Chondrocyte (in vitro differentiated cells): ENCODE measurements around the gene GLT1D1. TPM values are rescaled to one million over a fixed set of nuclear protein-coding genes. Genes with fewer than 3 reads are reported as not detected.
"Not testable (repeated sequence)": the region's sequence is repeated elsewhere in the genome, so short reads cannot be mapped to it uniquely, and the experiment has no call there.

ENCODE experiments used
- DNase-seq: peaks from one replicate; pipeline ENCODE4 v3.0.0; 2021; ENCODE audit warnings: mixed read lengths, low spot score
- H3K27ac Mint-ChIP-seq: one replicate; pipeline ENCODE4 v1.8.0; 2021; ENCODE audit warnings: mild to moderate bottlenecking, moderate library complexity, mixed read lengths; ENCODE audit not compliant: unreplicated experiment
- H3K27me3 Mint-ChIP-seq: 2 replicates; pipeline ENCODE4 v1.8.0; 2021; ENCODE audit warnings: low read depth, mixed read lengths
- H3K36me3 Mint-ChIP-seq: 2 replicates; pipeline ENCODE4 v1.8.0; 2021; ENCODE audit warnings: low read depth, mixed read lengths
- H3K4me1 Mint-ChIP-seq: 2 replicates; pipeline ENCODE4 v1.8.0; 2021; ENCODE audit warnings: low read depth, mild to moderate bottlenecking, mixed read lengths
- H3K4me3 Mint-ChIP-seq: one replicate; pipeline ENCODE4 v1.8.0; 2021; ENCODE audit warnings: mild to moderate bottlenecking, moderate library complexity, mixed read lengths; ENCODE audit not compliant: unreplicated experiment
- H3K9me3 Mint-ChIP-seq: 2 replicates; pipeline ENCODE4 v1.8.0; 2021; ENCODE audit warnings: low read depth, mixed read lengths
- CTCF ChIP-seq: fragments of 200-600 bp; sonication (generic); IDR thresholded peaks from 2 replicates; pipeline ENCODE4 v1.5.0; 2021; ENCODE audit warnings: antibody characterized with exemption, mild to moderate bottlenecking, moderate library complexity
- total RNA-seq: library from RNA; stranded (reverse); gene quantifications from 3 replicates; pipeline ENCODE4 v1.2.1, GENCODE V29; 2021

GLT1D1 gene
- total RNA-seq, 1 donor from 2014 or later, result 0.22 TPM

GRCh38 chr12:128829861-128830504 is 23.3 kb upstream of the GLT1D1 start:
- peaks cover 8% of the 10 kb centered on the region for H3K9me3 Mint-ChIP-seq
- no peak for DNase-seq
- peaks cover 2% of the 10 kb centered on the region for H3K36me3 Mint-ChIP-seq
- no peak overlapping the region for H3K4me3 Mint-ChIP-seq
- no peak for TF ChIP-seq CTCF
- H3K27me3 Mint-ChIP-seq, result no peaks in the 10 kb centered on the region
- no peak overlapping the region for H3K27ac Mint-ChIP-seq
- no peaks in the 10 kb centered on the region for H3K4me1 Mint-ChIP-seq

- no peaks in the 10 kb centered on the region for H3K4me1 Mint-ChIP-seq
- no peak for DNase-seq
- H3K27ac Mint-ChIP-seq, result no peak overlapping the region
- H3K4me3 Mint-ChIP-seq, result no peak overlapping the region
- no peaks in the 10 kb centered on the region for H3K27me3 Mint-ChIP-seq
- TF ChIP-seq CTCF, result no peak
- H3K36me3 Mint-ChIP-seq, result peaks cover 4% of the 10 kb centered on the region
- H3K9me3 Mint-ChIP-seq, result peaks cover 11% of the 10 kb centered on the region
Observed at GRCh38 chr12:128830505-128830893, 22.8 kb upstream of the GLT1D1 start.

DNA sequence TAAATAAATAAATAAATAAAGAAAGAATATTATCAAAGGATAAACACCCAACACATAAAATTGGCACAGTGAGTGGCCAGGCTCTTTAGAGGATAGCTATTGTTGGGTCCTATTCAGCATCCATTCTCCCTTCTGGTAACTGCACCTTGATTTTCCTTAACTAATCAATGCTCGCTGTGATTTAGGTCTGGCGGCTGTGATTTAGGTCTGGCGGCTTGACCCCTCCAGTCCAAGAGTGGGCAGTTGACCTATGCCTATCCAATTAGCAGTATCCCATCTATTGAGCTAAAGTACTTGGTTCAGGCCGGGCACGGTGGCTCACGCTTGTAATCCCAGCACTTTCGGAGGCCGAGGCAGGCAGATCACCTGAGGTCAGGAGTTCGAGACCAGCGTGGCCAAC is 19.9 kb upstream of the GLT1D1 start:
- Mint-ChIP-seq H3K27ac (no peak overlapping the region), H3K27me3 (no peaks in the 10 kb centered on the region), H3K4me1 (no peaks in the 10 kb centered on the region), H3K36me3 (peaks cover 2% of the 10 kb centered on the region), H3K4me3 (no peak overlapping the region), H3K9me3 (peaks cover 5% of the 10 kb centered on the region)
- DNase-seq, result no peak
- no peak for TF ChIP-seq CTCF

DNA sequence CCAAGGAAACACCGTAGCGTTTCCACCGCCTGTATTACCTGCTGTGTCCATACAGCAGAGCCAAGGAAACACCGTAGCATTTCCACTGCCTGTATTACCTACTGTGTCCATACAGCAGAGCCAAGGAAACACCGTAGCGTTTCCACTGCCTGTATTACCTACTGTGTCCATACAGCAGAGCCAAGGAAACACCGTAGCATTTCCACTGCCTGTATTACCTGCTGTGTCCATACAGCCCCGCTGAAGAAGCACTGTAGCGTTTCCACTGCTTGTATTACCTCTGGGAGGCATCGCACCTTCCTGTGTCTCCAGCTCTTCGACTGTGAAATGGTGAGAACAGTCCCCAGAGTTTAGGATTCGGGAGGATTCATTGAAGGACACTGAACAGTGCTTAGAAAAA is 13.4 kb upstream of the GLT1D1 start:
- H3K27me3 Mint-ChIP-seq, H3K36me3 Mint-ChIP-seq, H3K4me1 Mint-ChIP-seq, H3K27ac Mint-ChIP-seq, H3K4me3 Mint-ChIP-seq, H3K9me3 Mint-ChIP-seq: not testable (repeated sequence)
- DNase-seq, result peak; percentile 8

DNA sequence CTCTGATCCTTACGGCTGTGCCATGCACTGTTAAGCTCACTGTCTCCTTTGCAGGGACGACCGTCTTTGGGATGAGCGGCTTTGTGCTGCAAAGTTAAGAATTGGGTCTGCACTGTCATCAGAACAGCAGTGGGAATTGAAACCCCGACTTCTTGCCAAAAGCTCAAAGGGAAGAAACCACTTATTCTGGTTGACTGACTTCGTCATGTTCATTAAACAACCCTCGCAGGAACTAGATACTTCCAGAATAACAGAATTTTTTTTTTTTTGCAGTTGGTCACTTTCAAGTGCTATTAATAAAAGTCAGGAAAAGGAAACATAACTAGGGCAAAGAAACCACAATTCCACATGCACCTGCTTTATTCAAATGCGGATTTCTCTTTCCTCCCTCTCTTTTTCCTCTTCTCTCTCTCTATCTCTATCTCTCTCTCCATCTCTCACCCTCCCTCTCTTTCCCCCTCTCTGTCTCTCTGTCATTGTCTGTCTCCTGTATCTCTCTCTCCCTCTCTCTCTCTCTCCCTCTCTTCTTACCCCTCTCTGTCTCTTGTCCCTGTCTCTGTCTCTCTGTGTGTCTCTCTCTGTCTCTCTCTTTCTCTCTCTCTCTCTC is 12.3 kb upstream of the GLT1D1 start:
- no peaks in the 10 kb centered on the region for H3K4me1 Mint-ChIP-seq
- peaks cover 4% of the 10 kb centered on the region for H3K27me3 Mint-ChIP-seq
- no peaks in the 10 kb centered on the region for H3K9me3 Mint-ChIP-seq
- peak; percentile 8 for DNase-seq
- H3K36me3 Mint-ChIP-seq, result no peaks in the 10 kb centered on the region
- no peak overlapping the region for H3K27ac Mint-ChIP-seq
- H3K4me3 Mint-ChIP-seq, result no peak overlapping the region
- TF ChIP-seq CTCF, result no peak

DNA sequence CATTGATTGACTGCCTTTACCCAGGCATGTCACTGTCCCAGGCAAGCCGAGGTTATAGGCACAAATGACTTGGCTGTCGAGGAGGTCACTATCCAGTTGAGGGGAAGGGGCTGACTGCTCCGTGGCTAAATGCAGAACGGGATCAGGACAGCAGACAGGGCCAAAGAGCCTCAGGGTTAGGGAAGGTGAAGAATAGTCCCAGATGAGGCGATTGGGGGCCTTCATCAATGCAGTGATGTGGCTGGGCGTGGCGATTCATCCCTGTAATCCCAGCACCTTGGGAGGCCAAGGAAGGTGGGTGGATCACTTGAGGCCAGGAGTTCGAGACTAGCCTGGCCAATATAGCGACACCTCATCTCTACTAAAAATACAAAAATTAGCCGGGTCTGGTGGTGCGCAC is 10.7 kb upstream of the GLT1D1 start:
- no peak overlapping the region for H3K27ac Mint-ChIP-seq
- peak; percentile 38 for DNase-seq
- no peaks in the 10 kb centered on the region for H3K9me3 Mint-ChIP-seq
- H3K36me3 Mint-ChIP-seq, result no peaks in the 10 kb centered on the region
- peaks cover 4% of the 10 kb centered on the region for H3K27me3 Mint-ChIP-seq
- H3K4me1 Mint-ChIP-seq, result no peaks in the 10 kb centered on the region
- H3K4me3 Mint-ChIP-seq, result no peak overlapping the region
- no peak for TF ChIP-seq CTCF
